ENCODE data around the gene RPL38.

- TF ChIP-seq POLR2A (IDR thresholded peaks at IDR 0.05; ENCODE audit: low read length) (no peak), GATA1 (IDR thresholded peaks at IDR 0.05; ENCODE audit: low read depth, low read length) (no peak)
Measured at GRCh38 chr17:74163271-74163821, 40.1 kb upstream of the RPL38 start.
